GM11168 (cell line): Measurements from ENCODE around the gene DBN1.

Experiments
- in situ Hi-C: fragments of 300-500 bp; cut with MboI; formaldehyde crosslinking; loops from one replicate; pipeline ENCODE4 v1.12.0; 2022; ENCODE audit warnings: low sequenced_read_pairs; ENCODE audit not compliant: unreplicated experiment

Gene DBN1

GRCh38 chr5:177414481-177414880 lies 59.0 kb downstream of the DBN1 start:
- in situ Hi-C loops = no loop called here

GRCh38 chr5:177412603-177413233 lies 60.7 kb downstream of the DBN1 start:
- in situ Hi-C loops = no loop called here

GRCh38 chr5:177410575-177410974 lies 62.9 kb downstream of the DBN1 start:
- in situ Hi-C loops = no loop called here

GRCh38 chr5:177409043-177409801 lies 64.2 kb downstream of the DBN1 start, which contains the start of gene F12:
Gene F12, minus strand, starts transcription at chr5:177409564. Its CDS starts 37 bp downstream, at chr5:177409527.
- in situ Hi-C loops = loop anchor here (5.0 kb wide), 1 partner anchor 38 kb away; the partner anchor contains the start of gene PRR7
